Endodermal cell (in vitro differentiated cells): ENCODE results near the gene FOXL3. TPM values are rescaled to one million over a fixed set of nuclear protein-coding genes. Genes with fewer than 3 reads are reported as not detected.
A peak's percentile ranks its signal among the peaks of the same experiment; 100 is the strongest.
"Not testable (repeated sequence)": the region's sequence is repeated elsewhere in the genome, so short reads cannot be mapped to it uniquely, and the experiment has no call there.

Experiments
- DNase-seq: peaks from one replicate; pipeline ENCODE4 v3.0.0-alpha.2; 2017
- H3K27ac ChIP-seq: 2 replicates; pipeline ENCODE4 v1.5.1; 2013; ENCODE audit warnings: mild to moderate bottlenecking, low read depth, low read length, moderate library complexity
- H3K27me3 ChIP-seq: 2 replicates; pipeline ENCODE4 v1.6.1; 2013; ENCODE audit warnings: mild to moderate bottlenecking, low read length, moderate library complexity; ENCODE audit not compliant: insufficient read depth, control insufficient read depth, poor library complexity, severe bottlenecking
- H3K36me3 ChIP-seq: 2 replicates; pipeline ENCODE4 v1.7.0; 2013; ENCODE audit warnings: mild to moderate bottlenecking, low read length, moderate library complexity; ENCODE audit not compliant: control insufficient read depth, insufficient read depth
- H3K4me1 ChIP-seq: one replicate; pipeline ENCODE4 v1.7.0; 2013; ENCODE audit warnings: low read length; ENCODE audit not compliant: control insufficient read depth, insufficient read depth
- H3K4me3 ChIP-seq: 2 replicates; pipeline ENCODE4 v1.5.1; 2013; ENCODE audit warnings: mild to moderate bottlenecking, low read length, moderate library complexity
- H3K9ac ChIP-seq: 2 replicates; pipeline ENCODE4 v1.6.1; 2013; ENCODE audit warnings: mild to moderate bottlenecking, low read length, moderate library complexity; ENCODE audit not compliant: poor library complexity, severe bottlenecking; ENCODE audit errors: extremely low read depth
- H3K9me3 ChIP-seq: 2 replicates; pipeline ENCODE4 v1.6.1; 2013; ENCODE audit warnings: mild to moderate bottlenecking, low read length, moderate library complexity; ENCODE audit not compliant: control insufficient read depth
- H3K27ac Mint-ChIP-seq: 2 replicates; pipeline ENCODE4 v1.8.0; 2020; ENCODE audit warnings: mixed read lengths
- H3K27me3 Mint-ChIP-seq: 2 replicates; pipeline ENCODE4 v1.8.0; 2021; ENCODE audit warnings: mild to moderate bottlenecking, mixed read lengths; ENCODE audit not compliant: insufficient read depth
- H3K36me3 Mint-ChIP-seq: 2 replicates; pipeline ENCODE4 v1.8.0; 2020; ENCODE audit warnings: low read depth, mixed read lengths
- H3K4me1 Mint-ChIP-seq: 2 replicates; pipeline ENCODE4 v1.8.0; 2020; ENCODE audit warnings: mixed read lengths
- H3K4me3 Mint-ChIP-seq: 2 replicates; pipeline ENCODE4 v1.8.0; 2020; ENCODE audit warnings: mild to moderate bottlenecking, moderate library complexity, mixed read lengths
- H3K9me3 Mint-ChIP-seq: 2 replicates; pipeline ENCODE4 v1.8.0; 2020; ENCODE audit warnings: mild to moderate bottlenecking, mixed read lengths
- CTCF ChIP-seq: fragments of 200-600 bp; sonication (generic); conservative IDR thresholded peaks from 2 replicates; pipeline ENCODE4 v1.5.0; 2021; ENCODE audit warnings: antibody characterized with exemption, mild to moderate bottlenecking
- WGBS, 2 experiments: methylation state at CpG; one replicate each; pipeline versions ENCODE4 v1.1.5 to v1.1.7; 2013; ENCODE audit warnings: missing lambda C conversion rate in 2 of 2, mixed read lengths in 1 of 2; ENCODE audit not compliant: insufficient coverage in 1 of 2, insufficient read length in 1 of 2; 5-methylcytosine and 5-hydroxymethylcytosine counted together
- total RNA-seq, 2 donors: library from RNA; stranded (reverse); fragmentation: NEBNext Ultra II Directional in 1 of 2; extraction: Animal tissue kit (Norgen Biotek cat#: 25700) in 1 of 2; gene quantifications; 2 replicates in 1 of 2; 3 replicates in 1 of 2; pipeline ENCODE4 v1.2.1, GENCODE V29; 2021

The FOXL3 gene
- total RNA-seq, 2 donors from 2014 or later: not detected

- Mint-ChIP-seq H3K4me3 (no peak overlapping the region), H3K9me3 (peaks cover 76% of the 10 kb centered on the region), H3K27ac (no peak overlapping the region), H3K27me3 (peaks cover 5% of the 10 kb centered on the region), H3K4me1 (no peaks in the 10 kb centered on the region), H3K36me3 (peaks cover 50% of the 10 kb centered on the region)
- WGBS, 2 experiments: 88 to 91% methylated on average over 30 to 32 of the region's 32 CpGs
- DNase-seq: no peak
- Histone ChIP-seq H3K9ac (no peak overlapping the region), H3K36me3 (peaks cover 6% of the 10 kb centered on the region), H3K9me3 (peaks cover 10% of the 10 kb centered on the region), H3K4me3 (no peak overlapping the region), H3K27me3 (no peaks in the 10 kb centered on the region), H3K27ac (no peak overlapping the region), H3K4me1 (no peaks in the 10 kb centered on the region)
- no peak for TF ChIP-seq CTCF
These were observed 28.4 kb upstream of the FOXL3 start for GRCh38 chr7:261341-262250.

- H3K9me3 ChIP-seq: peaks cover 10% of the 10 kb centered on the region
- TF ChIP-seq CTCF: no peak
- no peaks in the 10 kb centered on the region for H3K4me1 Mint-ChIP-seq
- H3K36me3 Mint-ChIP-seq: peaks cover 44% of the 10 kb centered on the region
- peaks cover 5% of the 10 kb centered on the region for H3K27me3 Mint-ChIP-seq
- H3K4me3 Mint-ChIP-seq: no peak overlapping the region
- H3K4me1 ChIP-seq: no peaks in the 10 kb centered on the region
- DNase-seq: no peak
- H3K4me3 ChIP-seq: peak overlapping the region; percentile 56
- H3K9me3 Mint-ChIP-seq: peaks cover 72% of the 10 kb centered on the region
- no peak overlapping the region for H3K27ac Mint-ChIP-seq
- H3K27me3 ChIP-seq: no peaks in the 10 kb centered on the region
- no peak overlapping the region for H3K9ac ChIP-seq
- 91 to 95% methylated on average over 6 to 9 of the region's 9 CpGs for WGBS, 2 experiments
- no peak overlapping the region for H3K27ac ChIP-seq
- peaks cover 6% of the 10 kb centered on the region for H3K36me3 ChIP-seq
These were observed 27.8 kb upstream of the FOXL3 start for GRCh38 chr7:262251-262572.

- not testable (repeated sequence) for H3K36me3 ChIP-seq, H3K4me3 Mint-ChIP-seq, H3K27ac Mint-ChIP-seq, H3K27me3 ChIP-seq, H3K4me1 ChIP-seq, DNase-seq, H3K4me1 Mint-ChIP-seq, H3K9ac ChIP-seq, H3K27ac ChIP-seq, H3K27me3 Mint-ChIP-seq
- Histone ChIP-seq H3K4me3 (peak overlapping the region; percentile 56), H3K9me3 (peaks cover 10% of the 10 kb centered on the region)
- TF ChIP-seq CTCF: peak; percentile 72
- 82 to 87% methylated on average over 21 to 24 of the region's 31 CpGs for WGBS, 2 experiments
- Mint-ChIP-seq H3K36me3 (peaks cover 40% of the 10 kb centered on the region), H3K9me3 (peaks cover 73% of the 10 kb centered on the region)
These were observed 27.2 kb upstream of the FOXL3 start for GRCh38 chr7:262631-263311.
